Keratinocyte (primary cell): ENCODE results near the gene OSTF1. TPM values are rescaled to one million over a fixed set of nuclear protein-coding genes. Genes with fewer than 3 reads are reported as not detected.

ENCODE experiments used
- DNase-seq: peaks from one replicate; pipeline ENCODE4 v3.0.0-alpha.2; 2011; ENCODE audit warnings: low read depth, missing footprints, low spot score
- FAIRE-seq: peaks from 2 replicates; lab custom pipeline; 2011; peaks lifted over from hg19 to GRCh38; lab: Jason Lieb, UNC
- H2AFZ ChIP-seq: 2 replicates; pipeline ENCODE4 v1.6.0; 2012; ENCODE audit warnings: low read length, control low read depth, inconsistent platforms; ENCODE audit not compliant: control insufficient read depth
- H3K27ac ChIP-seq: 2 replicates; pipeline ENCODE4 v1.5.1; 2011; ENCODE audit warnings: low read length; ENCODE audit not compliant: control insufficient read depth, insufficient read depth
- H3K27me3 ChIP-seq: 3 replicates; pipeline ENCODE4 v1.6.0; 2011; ENCODE audit warnings: low read length; ENCODE audit not compliant: control insufficient read depth, insufficient read depth; ENCODE audit errors: extremely low read depth
- H3K36me3 ChIP-seq, 2 experiments: 2 replicates in 1 of 2; 3 replicates in 1 of 2; pipeline ENCODE4 v1.5.1; 2011; ENCODE audit warnings: low read length in 2 of 2, mild to moderate bottlenecking in 1 of 2; ENCODE audit not compliant: control insufficient read depth in 2 of 2, insufficient read depth in 2 of 2; ENCODE audit errors: extremely low read depth in 1 of 2
- H3K4me1 ChIP-seq: 3 replicates; pipeline ENCODE4 v1.5.1; 2011; ENCODE audit warnings: low read length; ENCODE audit not compliant: control insufficient read depth, insufficient read depth; ENCODE audit errors: extremely low read depth
- H3K4me2 ChIP-seq: 3 replicates; pipeline ENCODE4 v1.6.0; 2011; ENCODE audit warnings: low read depth, low read length; ENCODE audit not compliant: control insufficient read depth, insufficient read depth; ENCODE audit errors: extremely low read depth
- H3K4me3 ChIP-seq, 3 experiments: fragments of 200-600 bp in 1 of 3; sonication (generic) in 1 of 3; 2 replicates in 2 of 3; 3 replicates in 1 of 3; pipeline ENCODE4 v1.5.1; 2011 to 2016; ENCODE audit warnings: low read length in 3 of 3, mild to moderate bottlenecking in 3 of 3, control low read depth in 2 of 3, inconsistent platforms in 1 of 3, low read depth in 1 of 3, mixed read lengths in 1 of 3, mixed run types in 1 of 3, moderate library complexity in 1 of 3; ENCODE audit not compliant: control insufficient read depth in 2 of 3, insufficient read depth in 2 of 3; ENCODE audit errors: extremely low read depth in 1 of 3
- H3K79me2 ChIP-seq: 2 replicates; pipeline ENCODE4 v1.6.0; 2012; ENCODE audit warnings: low read length; ENCODE audit not compliant: control insufficient read depth, insufficient read depth
- H3K9ac ChIP-seq: 3 replicates; pipeline ENCODE4 v1.6.0; 2011; ENCODE audit warnings: low read length; ENCODE audit not compliant: control insufficient read depth, insufficient read depth; ENCODE audit errors: extremely low read depth
- H3K9me1 ChIP-seq: 3 replicates; pipeline ENCODE4 v1.6.0; 2011; ENCODE audit warnings: low read length; ENCODE audit not compliant: control insufficient read depth, insufficient read depth; ENCODE audit errors: extremely low read depth
- H3K9me3 ChIP-seq: 2 replicates; pipeline ENCODE4 v1.5.1; 2012; ENCODE audit warnings: low read depth, low read length; ENCODE audit not compliant: control insufficient read depth
- H4K20me1 ChIP-seq: 3 replicates; pipeline ENCODE4 v1.6.0; 2011; ENCODE audit warnings: low read length; ENCODE audit not compliant: control insufficient read depth, insufficient read depth; ENCODE audit errors: extremely low read depth
- CTCF ChIP-seq, 3 experiments: IDR thresholded peaks in 1 of 3; conservative IDR thresholded peaks in 1 of 3; optimal IDR thresholded peaks in 1 of 3; 2 replicates in 2 of 3; 3 replicates in 1 of 3; pipeline versions ENCODE3 to v1.5.1; 2011; ENCODE audit warnings: low read length in 3 of 3, mild to moderate bottlenecking in 3 of 3, moderate library complexity in 2 of 3, control low read depth in 1 of 3, inconsistent platforms in 1 of 3; ENCODE audit not compliant: insufficient read depth in 2 of 3; ENCODE audit errors: extremely low read depth in 1 of 3
- EZH2 ChIP-seq: IDR thresholded peaks from one replicate; pipeline ENCODE4 v1.6.1; 2012; ENCODE audit warnings: inconsistent platforms, mild to moderate bottlenecking, low read length, moderate library complexity
- dilution Hi-C: fragments of 300-500 bp; cut with MboI; formaldehyde crosslinking; loops from one replicate; pipeline ENCODE4 v1.7.0; 2020; ENCODE audit warnings: low sequenced_read_pairs; ENCODE audit not compliant: extremely low pct_ligation_motif_present
- polyA plus RNA-seq, 5 experiments: library from polyadenylated mRNA; depleted of rRNA in 3 of 5; stranded (reverse) in 3 of 5; stranded (forward) in 1 of 5; unstranded in 1 of 5; fragments of >200 nt; gene quantifications; 1 replicate in 1 of 5; 2 replicates in 3 of 5; 3 replicates in 1 of 5; pipeline versions ENCODE4 v1.2.1 to v1.2.3, GENCODE V29; 2011 to 2012; ENCODE audit warnings: missing spikeins in 2 of 5, low read depth in 1 of 5, low replicate concordance in 1 of 5

OSTF1 gene
- polyA plus RNA-seq, 1 donor (not counting 4 experiments of a cell fraction or from before 2014, with no cell fraction given) = 39.2 TPM

GRCh38 chr9:75184471-75184870 lies 96.2 kb downstream of the OSTF1 start:
- Histone ChIP-seq H2AFZ (no peak overlapping the region), H3K27ac (no peak overlapping the region), H3K9me3 (no peaks in the 10 kb centered on the region), H3K4me2 (no peak overlapping the region), H3K27me3 (no peaks in the 10 kb centered on the region), H3K9me1 (no peaks in the 10 kb centered on the region), H3K9ac (no peak overlapping the region), H3K79me2 (no peaks in the 10 kb centered on the region), H3K4me3 (no peak overlapping the region), H3K4me1 (peaks cover 14% of the 10 kb centered on the region), H3K36me3 (peaks cover 0 to 2% of the 10 kb centered on the region in 2 experiments), H4K20me1 (no peaks in the 10 kb centered on the region)
- no peak for DNase-seq
- TF ChIP-seq EZH2 = no peak
- TF ChIP-seq CTCF (optimal IDR thresholded peaks at IDR 0.05 in 1 of 3, IDR thresholded peaks at IDR 0.05 in 1 of 3, conservative IDR thresholded peaks at IDR 0.05 in 1 of 3; ENCODE audit: extremely low read depth in 1 of 3, insufficient read depth in 2 of 3, low read length in 3 of 3) = no peak
- no peak for FAIRE-seq
- dilution Hi-C loops = no loop called here

- H3K79me2 ChIP-seq = no peaks in the 10 kb centered on the region
- H3K9me1 ChIP-seq = no peaks in the 10 kb centered on the region
- peaks cover 14% of the 10 kb centered on the region for H3K4me1 ChIP-seq
- H4K20me1 ChIP-seq = no peaks in the 10 kb centered on the region
- no peak overlapping the region for H3K4me2 ChIP-seq
- TF ChIP-seq EZH2 = no peak
- TF ChIP-seq CTCF (optimal IDR thresholded peaks at IDR 0.05 in 1 of 3, IDR thresholded peaks at IDR 0.05 in 1 of 3, conservative IDR thresholded peaks at IDR 0.05 in 1 of 3; ENCODE audit: extremely low read depth in 1 of 3, insufficient read depth in 2 of 3, low read length in 3 of 3) = peak; percentile 72 to 79 (median 74)
- H2AFZ ChIP-seq = no peak overlapping the region
- no peak overlapping the region for H3K4me3 ChIP-seq
- H3K9ac ChIP-seq = no peak overlapping the region
- dilution Hi-C loops = no loop called here
- no peaks in the 10 kb centered on the region for H3K9me3 ChIP-seq
- H3K27me3 ChIP-seq = no peaks in the 10 kb centered on the region
- FAIRE-seq (peak; percentile 60), DNase-seq (no peak)
- H3K36me3 ChIP-seq = peaks cover 0 to 2% of the 10 kb centered on the region in 2 experiments
- no peak overlapping the region for H3K27ac ChIP-seq
These were observed 97.4 kb downstream of the OSTF1 start for GRCh38 chr9:75185585-75186170.
